ENCODE data around the gene AKAP17A.
A peak's percentile ranks its signal among the peaks of the same experiment; 100 is the strongest.

Gene AKAP17A

GRCh38 chrX:1546691-1547251 lies 44.6 kb upstream of the AKAP17A start:
- no peak for TF ChIP-seq EZH2 (optimal IDR thresholded peaks at IDR 0.05; ENCODE audit: low read depth, low read length)
- TF ChIP-seq EZH2phosphoT487 (IDR thresholded peaks at IDR 0.05; ENCODE audit: low read length), result no peak
- TF ChIP-seq CTCF (IDR thresholded peaks at IDR 0.05; ENCODE audit: low read length), result no peak
- H3K9me3 ChIP-seq (replicated peaks; ENCODE audit: insufficient read depth, low read length), result no peaks in the 10 kb centered on the region
- H3K4me3 ChIP-seq (ENCODE audit: low read length), result no peak overlapping the region
- H3K36me3 ChIP-seq (replicated peaks; ENCODE audit: insufficient read depth, low read length), result no peaks in the 10 kb centered on the region
- H3K9me2 ChIP-seq (replicated peaks; ENCODE audit: insufficient read depth, low read length), result no peaks in the 10 kb centered on the region
- H4K20me1 ChIP-seq (ENCODE audit: insufficient read depth, low read length), result no peaks in the 10 kb centered on the region
- no peak overlapping the region for H2AFZ ChIP-seq (ENCODE audit: low read length)
- H3K27ac ChIP-seq (ENCODE audit: low read length), result no peak overlapping the region
- H3K4me1 ChIP-seq (ENCODE audit: low read length), result no peaks in the 10 kb centered on the region
- no peaks in the 10 kb centered on the region for H3K79me2 ChIP-seq (ENCODE audit: low read length)
- no peak for DNase-seq
- H3K4me2 ChIP-seq (ENCODE audit: low read depth, low read length), result no peak overlapping the region
- H3K9ac ChIP-seq (ENCODE audit: low read length), result no peak overlapping the region
- no peaks in the 10 kb centered on the region for H3K27me3 ChIP-seq (replicated peaks; ENCODE audit: insufficient read depth, low read length)
- H3F3A ChIP-seq (ENCODE audit: insufficient read depth, low read length), result no peaks in the 10 kb centered on the region

GRCh38 chrX:1551959-1552546 lies 39.4 kb upstream of the AKAP17A start:
- H3K4me2 ChIP-seq (ENCODE audit: low read depth, low read length), result no peak overlapping the region
- H3K4me3 ChIP-seq (ENCODE audit: low read length), result no peak overlapping the region
- no peak for DNase-seq
- H3K9me3 ChIP-seq (replicated peaks; ENCODE audit: insufficient read depth, low read length), result no peaks in the 10 kb centered on the region
- H3F3A ChIP-seq (ENCODE audit: insufficient read depth, low read length), result no peaks in the 10 kb centered on the region
- no peaks in the 10 kb centered on the region for H3K4me1 ChIP-seq (ENCODE audit: low read length)
- TF ChIP-seq EZH2phosphoT487 (IDR thresholded peaks at IDR 0.05; ENCODE audit: low read length) (no peak), EZH2 (optimal IDR thresholded peaks at IDR 0.05; ENCODE audit: low read depth, low read length) (no peak), CTCF (IDR thresholded peaks at IDR 0.05; ENCODE audit: low read length) (no peak)
- H4K20me1 ChIP-seq (ENCODE audit: insufficient read depth, low read length), result no peaks in the 10 kb centered on the region
- no peaks in the 10 kb centered on the region for H3K9me2 ChIP-seq (replicated peaks; ENCODE audit: insufficient read depth, low read length)
- no peaks in the 10 kb centered on the region for H3K27me3 ChIP-seq (replicated peaks; ENCODE audit: insufficient read depth, low read length)
- no peak overlapping the region for H3K9ac ChIP-seq (ENCODE audit: low read length)
- H2AFZ ChIP-seq (ENCODE audit: low read length), result no peak overlapping the region
- no peak overlapping the region for H3K27ac ChIP-seq (ENCODE audit: low read length)
- H3K79me2 ChIP-seq (ENCODE audit: low read length), result no peaks in the 10 kb centered on the region
- no peaks in the 10 kb centered on the region for H3K36me3 ChIP-seq (replicated peaks; ENCODE audit: insufficient read depth, low read length)

- DNase-seq, result no peak
- peak overlapping the region; percentile 41; the same call in 1 of the 2 replicates for H3K4me2 ChIP-seq (ENCODE audit: low read depth, low read length)
- H3K27ac ChIP-seq (ENCODE audit: low read length), result no peak overlapping the region
- no peak overlapping the region for H3K9ac ChIP-seq (ENCODE audit: low read length)
- H3K36me3 ChIP-seq (replicated peaks; ENCODE audit: insufficient read depth, low read length), result no peaks in the 10 kb centered on the region
- no peaks in the 10 kb centered on the region for H4K20me1 ChIP-seq (ENCODE audit: insufficient read depth, low read length)
- peak overlapping the region; percentile 38 for H2AFZ ChIP-seq (ENCODE audit: low read length)
- no peaks in the 10 kb centered on the region for H3K79me2 ChIP-seq (ENCODE audit: low read length)
- no peaks in the 10 kb centered on the region for H3F3A ChIP-seq (ENCODE audit: insufficient read depth, low read length)
- no peaks in the 10 kb centered on the region for H3K9me3 ChIP-seq (replicated peaks; ENCODE audit: insufficient read depth, low read length)
- H3K9me2 ChIP-seq (replicated peaks; ENCODE audit: insufficient read depth, low read length), result no peaks in the 10 kb centered on the region
- TF ChIP-seq EZH2phosphoT487 (IDR thresholded peaks at IDR 0.05; ENCODE audit: low read length), result no peak
- no peak for TF ChIP-seq CTCF (IDR thresholded peaks at IDR 0.05; ENCODE audit: low read length)
- TF ChIP-seq EZH2 (optimal IDR thresholded peaks at IDR 0.05; ENCODE audit: low read depth, low read length), result no peak
- no peaks in the 10 kb centered on the region for H3K27me3 ChIP-seq (replicated peaks; ENCODE audit: insufficient read depth, low read length)
- no peaks in the 10 kb centered on the region for H3K4me1 ChIP-seq (ENCODE audit: low read length)
- H3K4me3 ChIP-seq (ENCODE audit: low read length), result peak overlapping the region; percentile 17; the same call in 1 of the 2 replicates
Observed at GRCh38 chrX:1554469-1555210, 36.8 kb upstream of the AKAP17A start.
